ENCODE measurements around the gene SFTPB. TPM values are rescaled to one million over a fixed set of nuclear protein-coding genes. Genes with fewer than 3 reads are reported as not detected.
A peak's percentile ranks its signal among the peaks of the same experiment; 100 is the strongest.

SFTPB gene
- total RNA-seq, 1 donor from 2014 or later = not detected

- H3K9me3 Mint-ChIP-seq = no peaks in the 10 kb centered on the region
- DNase-seq (ENCODE audit: low spot score in 2 of 2, unreplicated experiment in 2 of 2) = no peak
- H3K27me3 Mint-ChIP-seq (ENCODE audit: low read depth) = peaks cover 12% of the 10 kb centered on the region
- TF ChIP-seq, protein P1, sequence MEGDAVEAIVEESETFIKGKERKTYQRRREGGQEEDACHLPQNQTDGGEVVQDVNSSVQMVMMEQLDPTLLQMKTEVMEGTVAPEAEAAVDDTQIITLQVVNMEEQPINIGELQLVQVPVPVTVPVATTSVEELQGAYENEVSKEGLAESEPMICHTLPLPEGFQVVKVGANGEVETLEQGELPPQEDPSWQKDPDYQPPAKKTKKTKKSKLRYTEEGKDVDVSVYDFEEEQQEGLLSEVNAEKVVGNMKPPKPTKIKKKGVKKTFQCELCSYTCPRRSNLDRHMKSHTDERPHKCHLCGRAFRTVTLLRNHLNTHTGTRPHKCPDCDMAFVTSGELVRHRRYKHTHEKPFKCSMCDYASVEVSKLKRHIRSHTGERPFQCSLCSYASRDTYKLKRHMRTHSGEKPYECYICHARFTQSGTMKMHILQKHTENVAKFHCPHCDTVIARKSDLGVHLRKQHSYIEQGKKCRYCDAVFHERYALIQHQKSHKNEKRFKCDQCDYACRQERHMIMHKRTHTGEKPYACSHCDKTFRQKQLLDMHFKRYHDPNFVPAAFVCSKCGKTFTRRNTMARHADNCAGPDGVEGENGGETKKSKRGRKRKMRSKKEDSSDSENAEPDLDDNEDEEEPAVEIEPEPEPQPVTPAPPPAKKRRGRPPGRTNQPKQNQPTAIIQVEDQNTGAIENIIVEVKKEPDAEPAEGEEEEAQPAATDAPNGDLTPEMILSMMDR (IDR thresholded peaks at IDR 0.05; ENCODE audit: unreplicated experiment) = no peak
- no peak overlapping the region for H3K27ac Mint-ChIP-seq
- no peaks in the 10 kb centered on the region for H3K36me3 Mint-ChIP-seq
- peaks cover 13% of the 10 kb centered on the region for H3K4me1 Mint-ChIP-seq
- H3K4me3 Mint-ChIP-seq = no peak overlapping the region
Measured at GRCh38 chr2:85708641-85709040, 40.6 kb upstream of the SFTPB start.

- peak in 1 of 2 experiments; percentile 55 for DNase-seq (ENCODE audit: low spot score in 2 of 2, unreplicated experiment in 2 of 2)
Measured at GRCh38 chr2:85707304-85707703, 39.3 kb upstream of the SFTPB start.

DNA sequence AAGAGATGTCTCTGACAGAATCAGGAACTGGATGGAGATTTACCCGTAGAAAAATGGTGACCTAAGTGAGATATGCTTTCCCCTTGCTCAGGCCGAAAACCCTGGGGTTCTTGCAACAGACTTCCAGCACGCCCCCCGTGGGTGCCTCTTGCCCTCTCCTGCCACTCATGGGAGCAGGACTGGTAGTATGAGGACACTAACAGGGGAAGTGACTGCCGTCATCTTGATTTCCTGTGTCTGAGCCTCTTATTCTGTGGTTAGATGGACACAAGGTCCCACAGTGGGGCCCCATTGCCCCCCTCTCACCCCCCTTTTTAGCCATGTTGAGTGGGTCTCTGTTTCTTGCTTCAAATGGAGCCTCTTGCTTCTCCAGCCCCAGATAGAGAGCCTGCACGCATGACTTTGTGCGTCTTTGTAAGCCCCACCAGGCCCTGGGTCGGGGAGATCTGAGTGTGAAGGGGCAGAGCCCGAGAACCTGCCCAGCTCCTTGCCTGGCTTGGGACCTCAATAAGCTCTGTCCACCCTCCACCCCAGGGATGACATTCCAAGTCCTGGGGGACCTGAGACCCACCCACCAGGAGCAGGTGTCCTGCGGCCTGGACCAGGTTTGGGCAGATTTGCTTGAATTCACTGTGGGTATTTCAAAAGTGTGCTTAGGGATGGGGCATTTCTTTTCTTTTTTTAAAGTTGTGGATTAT lies 38.7 kb upstream of the SFTPB start:
- H3K4me1 Mint-ChIP-seq = peaks cover 10% of the 10 kb centered on the region
- TF ChIP-seq, protein P1 (IDR thresholded peaks at IDR 0.05; ENCODE audit: unreplicated experiment) = no peak
- H3K27ac Mint-ChIP-seq = no peak overlapping the region
- H3K36me3 Mint-ChIP-seq = no peaks in the 10 kb centered on the region
- peaks cover 12% of the 10 kb centered on the region for H3K27me3 Mint-ChIP-seq (ENCODE audit: low read depth)
- H3K4me3 Mint-ChIP-seq = no peak overlapping the region
- no peak for DNase-seq (ENCODE audit: low spot score in 2 of 2, unreplicated experiment in 2 of 2)
- H3K9me3 Mint-ChIP-seq = no peaks in the 10 kb centered on the region

More at GRCh38 chr2:85707304-85707703, 39.3 kb upstream of the SFTPB start:
- no peaks in the 10 kb centered on the region for H3K36me3 Mint-ChIP-seq
- H3K4me3 Mint-ChIP-seq = no peak overlapping the region
- no peak overlapping the region for H3K27ac Mint-ChIP-seq
- H3K27me3 Mint-ChIP-seq (ENCODE audit: low read depth) = peaks cover 12% of the 10 kb centered on the region
- TF ChIP-seq, protein P1 (IDR thresholded peaks at IDR 0.05; ENCODE audit: unreplicated experiment) = peak; percentile 84
- H3K9me3 Mint-ChIP-seq = no peaks in the 10 kb centered on the region
- H3K4me1 Mint-ChIP-seq = peaks cover 10% of the 10 kb centered on the region

- peaks cover 12% of the 10 kb centered on the region for H3K27me3 Mint-ChIP-seq (ENCODE audit: low read depth)
- H3K27ac Mint-ChIP-seq = no peak overlapping the region
- peaks cover 10% of the 10 kb centered on the region for H3K4me1 Mint-ChIP-seq
- no peak for DNase-seq (ENCODE audit: low spot score in 2 of 2, unreplicated experiment in 2 of 2)
- no peaks in the 10 kb centered on the region for H3K9me3 Mint-ChIP-seq
- no peaks in the 10 kb centered on the region for H3K36me3 Mint-ChIP-seq
- TF ChIP-seq, protein P1 (IDR thresholded peaks at IDR 0.05; ENCODE audit: unreplicated experiment) = no peak
- no peak overlapping the region for H3K4me3 Mint-ChIP-seq
Measured at GRCh38 chr2:85706063-85706462, 38.1 kb upstream of the SFTPB start.

- TF ChIP-seq, protein P1 (IDR thresholded peaks at IDR 0.05; ENCODE audit: unreplicated experiment) = no peak
- H3K4me1 Mint-ChIP-seq = peaks cover 10% of the 10 kb centered on the region
- H3K9me3 Mint-ChIP-seq = no peaks in the 10 kb centered on the region
- peaks cover 12% of the 10 kb centered on the region for H3K27me3 Mint-ChIP-seq (ENCODE audit: low read depth)
- DNase-seq (ENCODE audit: low spot score in 2 of 2, unreplicated experiment in 2 of 2) = no peak
- H3K36me3 Mint-ChIP-seq = no peaks in the 10 kb centered on the region
- no peak overlapping the region for H3K27ac Mint-ChIP-seq
- no peak overlapping the region for H3K4me3 Mint-ChIP-seq
Measured at GRCh38 chr2:85705680-85706039, 37.7 kb upstream of the SFTPB start.

Measured in mesothelial cell of epicardium (in vitro differentiated cells).